Mucosa of gallbladder (tissue), 1 donor: Measurements from ENCODE around the gene SDK1. TPM values are rescaled to one million over a fixed set of nuclear protein-coding genes. Genes with fewer than 3 reads are reported as not detected.
"Not testable (repeated sequence)": the region's sequence is repeated elsewhere in the genome, so short reads cannot be mapped to it uniquely, and the experiment has no call there.

Experiments
- DNase-seq: peaks from one replicate; pipeline ENCODE4 v3.0.0-alpha.2; 2020; ENCODE audit warnings: low spot score
- total RNA-seq: library from RNA; stranded (reverse); gene quantifications from one replicate; pipeline ENCODE4 v1.2.1, GENCODE V29; 2021
- donor health status: DM: no; HTN: no; CAD: no.

SDK1 gene
- total RNA-seq, 1 donor from 2014 or later: 6.6 TPM

- peak; percentile 7 for DNase-seq
Observed at GRCh38 chr7:4073052-4073451, 772.0 kb downstream of the SDK1 start.

- DNase-seq: peak; percentile 2
Observed at GRCh38 chr7:4073750-4074149, 772.7 kb downstream of the SDK1 start.

- DNase-seq: peak; percentile 5
Observed at GRCh38 chr7:4074407-4074806, 773.4 kb downstream of the SDK1 start.

GRCh38 chr7:4074994-4075393, 773.9 kb downstream of the SDK1 start:
- peak; percentile 8 for DNase-seq

GRCh38 chr7:4076701-4077294, 775.7 kb downstream of the SDK1 start:
- peak; percentile 7 for DNase-seq

- peak; percentile 1 for DNase-seq
Observed at GRCh38 chr7:4077980-4078379, 776.9 kb downstream of the SDK1 start.

GRCh38 chr7:4078580-4078979, 777.5 kb downstream of the SDK1 start:
- DNase-seq: peak; percentile 4

- DNase-seq: peak; percentile 3
Observed at GRCh38 chr7:4079366-4079765, 778.3 kb downstream of the SDK1 start.

GRCh38 chr7:4079956-4080355, 778.9 kb downstream of the SDK1 start:
- DNase-seq: peak; percentile 2

- peak; percentile 1 for DNase-seq
Observed at GRCh38 chr7:4080954-4081353, 779.9 kb downstream of the SDK1 start.

- DNase-seq: no peak
Observed at GRCh38 chr7:4083513-4083912, 782.5 kb downstream of the SDK1 start.

GRCh38 chr7:4084271-4084670, 783.2 kb downstream of the SDK1 start:
- no peak for DNase-seq

GRCh38 chr7:4085937-4086691, 785.1 kb downstream of the SDK1 start:
- DNase-seq: no peak

- DNase-seq: no peak
Observed at GRCh38 chr7:4086723-4087122, 785.7 kb downstream of the SDK1 start.

GRCh38 chr7:4091767-4092166, 790.7 kb downstream of the SDK1 start:
- no peak for DNase-seq

GRCh38 chr7:4093035-4093434, 792.0 kb downstream of the SDK1 start:
- DNase-seq: no peak

- no peak for DNase-seq
Observed at GRCh38 chr7:4093483-4093882, 792.4 kb downstream of the SDK1 start.

GRCh38 chr7:4094158-4094557, 793.1 kb downstream of the SDK1 start:
- not testable (repeated sequence) for DNase-seq

GRCh38 chr7:4097001-4097609, 796.1 kb downstream of the SDK1 start:
- no peak for DNase-seq

GRCh38 chr7:4098169-4098568, 797.1 kb downstream of the SDK1 start:
- DNase-seq: no peak

- DNase-seq: no peak
Observed at GRCh38 chr7:4099651-4100050, 798.6 kb downstream of the SDK1 start.

- no peak for DNase-seq
Observed at GRCh38 chr7:4100148-4100547, 799.1 kb downstream of the SDK1 start.

GRCh38 chr7:4100691-4101090, 799.6 kb downstream of the SDK1 start:
- DNase-seq: no peak
